Stimulated activated CD8-positive, alpha-beta memory T cell treated with anti-CD3 and anti-CD28 coated beads, Interleukin-7, amount 100 ng/mL, for 48 hours (primary cell): Measurements from ENCODE around the gene OR9Q1.

Source experiments
- DNase-seq, 2 donors: peaks; one replicate each; pipeline ENCODE4 v3.0.0-alpha.2; 2020; ENCODE audit warnings: low read depth in 1 of 2; ENCODE audit errors: extremely low read depth in 1 of 2

OR9Q1 gene

DNA sequence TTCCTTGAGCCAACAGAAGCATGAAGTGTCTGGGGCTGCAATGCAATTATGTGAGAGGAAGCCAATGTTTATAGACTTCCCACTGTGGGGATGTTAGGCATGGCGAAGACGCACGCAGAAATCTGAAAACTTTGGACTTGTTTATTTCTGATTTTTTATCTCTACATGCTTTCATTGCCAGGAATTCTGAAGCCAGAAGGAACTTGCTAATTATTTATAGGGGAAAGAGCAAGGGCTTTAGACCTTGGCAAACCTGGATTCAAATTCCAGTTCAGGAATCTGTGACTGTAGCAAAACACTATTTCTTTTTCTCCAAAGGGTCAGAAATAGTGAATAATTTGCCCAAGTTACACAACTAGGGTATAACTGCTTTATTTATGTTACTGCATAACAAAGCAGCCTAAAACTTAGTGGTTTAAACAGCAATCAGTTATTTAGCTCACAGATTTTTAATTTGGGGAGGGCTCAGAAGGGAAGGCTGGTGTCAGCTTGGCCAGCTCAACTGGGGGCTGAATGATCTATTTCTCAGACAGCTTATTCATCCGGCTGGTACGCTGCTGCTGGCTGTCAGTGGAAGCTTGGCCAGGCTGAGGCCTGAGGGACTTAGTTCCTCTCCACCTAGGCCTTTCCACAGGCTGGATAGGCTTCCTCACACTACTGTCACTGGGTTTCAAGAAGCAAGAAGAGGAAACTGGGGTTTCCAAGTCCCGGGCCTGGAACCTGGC, 5.2 kb downstream of the OR9Q1 start:
- DNase-seq = no peak

DNA sequence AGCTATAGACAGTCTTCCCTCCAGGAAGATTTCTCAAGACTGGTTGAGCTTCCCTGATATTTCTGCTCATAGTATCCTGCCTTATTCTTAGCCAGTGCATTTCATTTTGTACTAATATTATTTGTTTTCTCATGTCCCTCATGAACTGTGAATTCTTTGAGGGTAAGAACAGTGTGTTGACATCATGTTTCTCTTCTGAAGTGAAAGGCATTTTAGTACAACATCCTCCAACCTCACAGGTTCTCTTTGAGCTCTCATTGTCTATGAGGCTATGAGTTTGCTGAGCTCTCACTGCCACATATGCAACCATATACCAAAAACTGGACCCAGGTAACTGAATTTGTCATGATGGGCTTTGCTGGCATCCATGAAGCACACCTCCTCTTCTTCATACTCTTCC, 7.0 kb downstream of the OR9Q1 start, which contains the start of gene OR6Q1:
Gene OR6Q1, plus strand, starts transcription at position 301 of the 400 bp plus-strand sequence. Its CDS starts 0 bp downstream, at position 301.
- no peak for DNase-seq

DNA sequence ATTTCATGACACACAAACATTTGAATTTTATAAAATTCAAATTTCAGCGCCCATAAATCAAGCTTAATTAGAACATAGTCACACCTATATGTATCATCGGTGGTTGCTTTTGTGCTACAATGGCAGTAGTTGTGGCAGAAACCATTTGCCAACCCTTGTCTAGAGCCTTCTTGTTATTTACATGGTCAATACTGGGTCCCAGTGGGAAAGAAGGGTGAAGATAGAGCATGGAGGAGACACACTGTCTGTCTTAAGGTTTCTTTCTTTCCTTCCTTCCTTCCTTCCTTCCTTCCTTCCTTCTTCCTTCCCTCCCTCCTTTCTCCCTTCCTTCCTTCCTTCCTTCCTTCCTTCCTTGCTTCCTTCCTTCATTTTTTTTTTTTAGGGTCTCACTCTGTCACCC, 10.8 kb downstream of the OR9Q1 start:
- DNase-seq = no peak

GRCh38 chr11:58039589-58039988, 15.9 kb downstream of the OR9Q1 start:
- DNase-seq = no peak

- DNase-seq = no peak
These were observed 19.7 kb downstream of the OR9Q1 start for GRCh38 chr11:58043379-58043778.

DNA sequence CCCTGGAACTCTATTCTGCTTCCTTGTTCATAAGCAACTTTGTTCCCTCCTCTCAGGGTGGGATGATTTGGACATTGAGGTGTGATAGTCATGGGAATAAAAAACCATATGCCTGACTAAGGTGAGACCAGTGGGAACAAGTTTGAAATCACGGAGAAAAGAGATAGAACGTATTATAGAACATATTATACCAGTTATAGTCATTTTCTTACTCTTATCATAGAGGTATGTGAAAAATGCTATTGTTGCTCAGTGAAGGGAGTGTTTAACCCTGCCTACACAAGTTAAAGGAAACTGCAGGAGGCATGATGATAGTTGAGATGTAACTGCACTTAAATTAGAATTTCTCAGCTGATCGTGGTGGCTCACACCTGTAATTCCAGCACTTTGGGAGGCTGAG, 22.6 kb downstream of the OR9Q1 start:
- DNase-seq = no peak

- DNase-seq = no peak
These were observed 24.1 kb downstream of the OR9Q1 start for GRCh38 chr11:58047818-58048217.

- no peak for DNase-seq
These were observed 32.2 kb downstream of the OR9Q1 start for GRCh38 chr11:58055806-58056401.

- no peak for DNase-seq
These were observed 33.8 kb downstream of the OR9Q1 start for GRCh38 chr11:58057481-58057880.

GRCh38 chr11:58058276-58059006, 34.8 kb downstream of the OR9Q1 start:
- DNase-seq = no peak

DNA sequence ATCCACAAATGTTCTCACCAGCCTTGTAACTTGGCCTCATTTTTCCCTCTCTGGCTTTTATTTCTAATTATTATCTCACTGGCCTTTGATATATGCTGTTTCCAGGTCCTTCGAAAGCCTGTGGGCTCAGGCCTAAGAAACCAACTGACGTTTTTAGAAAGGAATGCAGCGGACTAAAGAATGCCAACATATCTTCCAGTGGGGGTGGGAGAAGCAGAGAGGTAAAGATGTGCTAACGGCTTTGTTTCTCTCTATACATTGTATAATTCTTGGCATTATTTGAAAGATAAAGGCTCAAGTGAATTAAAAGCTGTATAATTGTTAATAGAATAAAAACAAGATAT, 35.3 kb downstream of the OR9Q1 start:
- no peak for DNase-seq

DNA sequence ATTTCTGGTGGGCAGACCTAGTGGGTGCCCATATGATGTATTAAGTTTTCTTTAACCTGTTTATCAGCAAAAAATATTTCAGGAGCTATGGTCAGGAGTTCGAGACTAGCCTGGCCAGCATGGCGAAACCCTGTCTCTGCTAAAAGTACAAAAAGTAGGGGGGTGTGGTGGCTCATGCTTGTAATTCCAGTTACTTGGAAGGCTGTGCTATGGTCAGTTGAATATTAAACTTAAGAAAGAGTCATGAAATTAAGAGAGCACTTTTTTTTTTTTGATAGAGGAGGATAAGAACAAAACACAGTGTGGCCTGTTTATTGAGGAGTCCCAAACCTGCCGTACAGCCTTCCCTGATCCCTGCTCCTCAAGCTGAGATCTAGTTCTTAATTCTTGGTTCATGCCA, 36.9 kb downstream of the OR9Q1 start:
- DNase-seq = no peak

- DNase-seq = no peak
These were observed 37.4 kb downstream of the OR9Q1 start for GRCh38 chr11:58060939-58061672.

GRCh38 chr11:58061813-58062212, 38.1 kb downstream of the OR9Q1 start:
- DNase-seq = no peak

- DNase-seq = no peak
These were observed 44.0 kb downstream of the OR9Q1 start for GRCh38 chr11:58067685-58068084.

DNA sequence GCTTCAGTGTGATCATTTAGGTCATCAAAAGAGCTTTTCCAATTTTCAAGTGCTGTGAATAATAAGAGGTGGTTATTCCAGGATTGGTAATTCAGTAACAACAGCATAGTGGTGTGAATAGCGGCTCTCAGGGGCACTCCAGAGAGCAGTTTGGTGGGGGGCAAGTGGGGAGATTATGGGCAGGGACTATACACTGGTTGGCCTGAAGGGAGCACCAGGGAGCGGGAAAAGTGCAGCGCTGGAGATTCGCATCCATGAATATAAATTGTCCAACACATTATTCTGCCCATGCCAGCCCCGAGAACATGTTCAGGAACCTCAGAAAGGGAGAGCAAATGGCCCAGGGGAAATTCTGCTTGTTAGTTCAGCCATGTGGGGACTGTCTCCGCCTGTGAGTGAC, 45.0 kb downstream of the OR9Q1 start:
- no peak for DNase-seq

DNA sequence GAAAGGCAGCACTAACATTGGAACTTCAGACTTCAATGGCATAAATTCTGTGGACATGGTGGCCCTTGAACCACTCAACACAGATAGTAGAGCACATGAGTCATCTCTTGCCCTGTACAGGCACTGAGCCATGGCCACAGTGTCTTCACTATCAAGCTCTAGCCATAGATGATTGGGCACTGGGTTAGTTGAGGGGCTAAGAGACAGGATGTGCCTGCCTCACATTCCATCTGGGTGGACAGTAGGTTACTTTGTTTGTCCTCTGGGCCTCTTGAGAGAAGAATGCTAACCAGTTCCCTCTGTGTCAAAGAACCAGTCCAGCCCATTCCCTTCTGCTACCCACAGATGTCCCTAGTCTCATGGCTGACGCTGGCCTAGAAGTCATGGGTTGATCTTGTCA, 46.9 kb downstream of the OR9Q1 start:
- DNase-seq = no peak

GRCh38 chr11:58075781-58076180, 52.1 kb downstream of the OR9Q1 start:
- DNase-seq = no peak

DNA sequence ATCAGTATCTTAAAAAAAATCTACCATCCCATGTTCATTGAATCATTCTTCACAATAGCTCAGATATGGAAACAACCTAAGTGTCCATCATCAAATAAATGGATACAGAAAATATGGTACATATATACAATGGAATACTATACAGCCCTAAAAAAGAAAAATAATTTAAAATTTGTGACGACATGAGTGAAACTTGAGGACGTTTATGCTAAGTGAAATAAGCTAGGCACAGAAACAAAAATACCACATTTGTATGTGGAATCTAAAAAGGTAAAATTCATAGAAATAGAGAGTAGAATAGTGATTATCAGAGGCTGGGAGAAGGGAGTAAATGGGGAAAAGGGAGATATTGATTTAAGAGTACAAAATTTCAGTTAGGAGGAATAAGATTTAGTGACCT, 62.8 kb downstream of the OR9Q1 start:
- DNase-seq = no peak

DNA sequence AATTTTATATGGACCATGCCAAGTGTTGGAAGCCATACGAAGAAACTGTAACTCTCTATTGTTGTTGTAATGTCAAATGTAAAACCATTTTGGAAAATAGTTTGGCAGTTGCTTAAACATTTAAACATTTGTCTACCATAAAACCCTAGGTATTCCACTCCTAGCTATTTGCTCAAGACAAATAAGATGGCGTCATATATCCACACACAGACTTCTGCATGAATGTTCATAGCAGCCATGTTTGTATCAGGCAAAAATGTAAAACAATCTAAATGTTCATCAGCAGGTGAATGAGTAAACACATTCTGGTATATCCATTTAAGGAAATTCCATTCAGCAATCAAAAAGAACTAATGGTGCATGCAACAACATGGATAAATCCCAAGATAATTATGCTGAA, 73.8 kb downstream of the OR9Q1 start:
- DNase-seq = no peak

- no peak for DNase-seq
These were observed 97.4 kb downstream of the OR9Q1 start for GRCh38 chr11:58121096-58121495.
